Ishikawa (cell line): Measurements from ENCODE around the gene ULBP2.

ENCODE experiments used
- CEBPB ChIP-seq: IDR thresholded peaks from 2 replicates; pipeline ENCODE4 v1.6.1; 2012
- EP300 ChIP-seq: IDR thresholded peaks from 2 replicates; pipeline ENCODE4 v1.6.1; 2012; ENCODE audit warnings: borderline replicate concordance
- MAX ChIP-seq: IDR thresholded peaks from 2 replicates; pipeline ENCODE4 v1.6.1; 2012
- REST ChIP-seq: IDR thresholded peaks from 2 replicates; pipeline ENCODE4 v1.6.1; 2012; ENCODE audit warnings: low read depth, mild to moderate bottlenecking
- TAF1 ChIP-seq: IDR thresholded peaks from 2 replicates; pipeline ENCODE4 v1.6.1; 2012; ENCODE audit warnings: low read depth, mild to moderate bottlenecking
- YY1 ChIP-seq: IDR thresholded peaks from 2 replicates; pipeline ENCODE4 v1.6.1; 2012; ENCODE audit warnings: low read depth

- TF ChIP-seq TAF1 (no peak), EP300 (no peak), MAX (peak; percentile 46), CEBPB (no peak), YY1 (peak; percentile 55; the same call in 1 of the 2 replicates), REST (no peak)
Observed at GRCh38 chr6:149941583-149942460, at the start of gene ULBP2.
